ENCODE results near the gene ACAD9. TPM values are rescaled to one million over a fixed set of nuclear protein-coding genes. Genes with fewer than 3 reads are reported as not detected.

The ACAD9 gene
- total and polyA plus RNA-seq, 2 donors (not counting 1 experiment from before 2014, with no cell fraction given), result 33.6 to 57.6 TPM

DNA sequence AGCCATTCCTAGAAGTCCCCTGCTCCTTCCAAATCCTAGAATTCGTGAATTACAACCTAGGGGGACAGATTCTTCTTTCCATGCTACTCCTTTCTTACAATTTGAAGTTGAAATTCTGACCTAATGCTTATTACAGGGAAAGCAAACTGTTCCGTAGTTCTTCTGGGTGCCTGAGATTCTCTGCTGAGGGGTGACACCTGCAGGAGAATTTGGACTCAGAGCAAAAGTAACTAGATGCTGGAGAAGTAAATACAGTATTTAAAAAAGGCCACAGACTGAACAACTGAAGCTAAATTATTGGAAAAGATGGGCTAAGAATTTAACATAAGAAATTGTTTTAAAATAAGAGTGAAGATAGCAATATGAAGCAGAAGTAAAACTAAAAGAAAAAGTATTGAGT lies 37.9 kb downstream of the ACAD9 start:
- H3K4me1 Mint-ChIP-seq, result peaks cover 9% of the 10 kb centered on the region
- H3K79me2 ChIP-seq (ENCODE audit: control insufficient read depth, insufficient read depth, low read length), result no peaks in the 10 kb centered on the region
- H3K9ac ChIP-seq (ENCODE audit: low read length), result no peak overlapping the region
- H4K20me1 ChIP-seq (ENCODE audit: control insufficient read depth, insufficient read depth, low read length, poor library complexity, severe bottlenecking), result no peaks in the 10 kb centered on the region
- H3K27me3 Mint-ChIP-seq, result no peaks in the 10 kb centered on the region
- ATAC-seq (ENCODE audit: low read depth) (no peak), DNase-seq (no peak)
- H3K9me3 ChIP-seq (ENCODE audit: control extremely low read depth in 1 of 3, control insufficient read depth in 2 of 3, insufficient read depth in 1 of 3, low read length in 2 of 3), result peaks cover 1 to 15% (median 4%) of the 10 kb centered on the region in 3 donors
- no peak overlapping the region for H3K4me3 ChIP-seq (ENCODE audit: control extremely low read depth in 1 of 5, extremely low read depth in 1 of 5, insufficient read depth in 1 of 5, low read depth in 2 of 5, low read length in 4 of 5)
- H3K4me2 ChIP-seq (replicated peaks; ENCODE audit: low read depth, low read length, poor library complexity, severe bottlenecking), result no peak overlapping the region
- intact Hi-C loops (cut with micrococcal nuclease), result no loop called here
- peak overlapping the region in 1 of 2 donors; percentile 51 for H3K27ac ChIP-seq (ENCODE audit: low read length in 2 of 2)
- H2AFZ ChIP-seq (ENCODE audit: insufficient read depth, low read depth, low read length, poor library complexity, severe bottlenecking), result no peak overlapping the region
- H3K27ac Mint-ChIP-seq, result no peak overlapping the region
- no CpG with 5 or more reads among the region's 2 CpGs for WGBS (ENCODE audit: insufficient coverage)
- POLR2A ChIA-PET, result no interaction called here
- no peak overlapping the region for H3K4me3 Mint-ChIP-seq
- H3K36me3 ChIP-seq (replicated peaks in 1 of 2; ENCODE audit: control extremely low read depth in 1 of 2, control insufficient read depth in 1 of 2, extremely low read depth in 1 of 2, insufficient read depth in 2 of 2, low read length in 1 of 2), result peaks cover 0 to 37% of the 10 kb centered on the region in 2 experiments
- TF ChIP-seq EZH2 (IDR thresholded peaks at IDR 0.05; ENCODE audit: borderline replicate concordance, insufficient read depth, low read depth, low read length, poor library complexity, severe bottlenecking), result no peak
- TF ChIP-seq, protein P1, sequence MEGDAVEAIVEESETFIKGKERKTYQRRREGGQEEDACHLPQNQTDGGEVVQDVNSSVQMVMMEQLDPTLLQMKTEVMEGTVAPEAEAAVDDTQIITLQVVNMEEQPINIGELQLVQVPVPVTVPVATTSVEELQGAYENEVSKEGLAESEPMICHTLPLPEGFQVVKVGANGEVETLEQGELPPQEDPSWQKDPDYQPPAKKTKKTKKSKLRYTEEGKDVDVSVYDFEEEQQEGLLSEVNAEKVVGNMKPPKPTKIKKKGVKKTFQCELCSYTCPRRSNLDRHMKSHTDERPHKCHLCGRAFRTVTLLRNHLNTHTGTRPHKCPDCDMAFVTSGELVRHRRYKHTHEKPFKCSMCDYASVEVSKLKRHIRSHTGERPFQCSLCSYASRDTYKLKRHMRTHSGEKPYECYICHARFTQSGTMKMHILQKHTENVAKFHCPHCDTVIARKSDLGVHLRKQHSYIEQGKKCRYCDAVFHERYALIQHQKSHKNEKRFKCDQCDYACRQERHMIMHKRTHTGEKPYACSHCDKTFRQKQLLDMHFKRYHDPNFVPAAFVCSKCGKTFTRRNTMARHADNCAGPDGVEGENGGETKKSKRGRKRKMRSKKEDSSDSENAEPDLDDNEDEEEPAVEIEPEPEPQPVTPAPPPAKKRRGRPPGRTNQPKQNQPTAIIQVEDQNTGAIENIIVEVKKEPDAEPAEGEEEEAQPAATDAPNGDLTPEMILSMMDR (IDR thresholded peaks at IDR 0.05), result no peak
- peaks cover 7% of the 10 kb centered on the region for H3K9me3 Mint-ChIP-seq (ENCODE audit: insufficient read depth)
- CTCF ChIA-PET, result no interaction called here
- peaks cover 0 to 7% of the 10 kb centered on the region in 2 donors for H3K4me1 ChIP-seq (ENCODE audit: control insufficient read depth in 2 of 2, insufficient read depth in 2 of 2, low read length in 2 of 2)
- H3K27me3 ChIP-seq (replicated peaks in 1 of 4; ENCODE audit: control extremely low read depth in 1 of 4, control insufficient read depth in 3 of 4, insufficient read depth in 4 of 4, low read length in 3 of 4), result no peaks in the 10 kb centered on the region

DNA sequence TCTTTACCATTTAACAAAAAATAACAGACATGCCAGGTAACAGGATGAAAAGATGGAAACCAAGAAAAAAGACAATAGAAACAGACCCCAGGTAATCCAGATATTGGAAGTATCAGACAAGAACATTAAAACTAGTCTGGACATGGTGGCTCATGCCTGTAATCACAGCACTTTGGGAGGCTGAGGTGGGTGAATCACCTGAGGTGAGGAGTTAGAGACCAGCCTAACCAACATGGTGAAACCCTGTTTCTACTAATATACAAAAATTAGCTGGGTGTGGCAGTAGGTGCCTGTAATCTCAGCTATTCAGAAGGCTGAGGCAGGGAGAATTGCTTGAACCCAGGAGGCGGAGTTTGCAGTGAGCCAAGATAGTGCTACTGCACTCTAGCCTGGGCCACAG lies 40.6 kb downstream of the ACAD9 start:
- Histone ChIP-seq H3K79me2 (ENCODE audit: control insufficient read depth, insufficient read depth, low read length) (no peaks in the 10 kb centered on the region), H3K9ac (ENCODE audit: low read length) (no peak overlapping the region), H2AFZ (ENCODE audit: insufficient read depth, low read depth, low read length, poor library complexity, severe bottlenecking) (no peak overlapping the region), H3K9me3 (ENCODE audit: control extremely low read depth in 1 of 3, control insufficient read depth in 2 of 3, insufficient read depth in 1 of 3, low read length in 2 of 3) (peaks cover 1 to 28% (median 5%) of the 10 kb centered on the region in 3 donors), H4K20me1 (ENCODE audit: control insufficient read depth, insufficient read depth, low read length, poor library complexity, severe bottlenecking) (no peaks in the 10 kb centered on the region), H3K27ac (ENCODE audit: low read length in 2 of 2) (no peak overlapping the region), H3K36me3 (replicated peaks in 1 of 2; ENCODE audit: control extremely low read depth in 1 of 2, control insufficient read depth in 1 of 2, extremely low read depth in 1 of 2, insufficient read depth in 2 of 2, low read length in 1 of 2) (peaks cover 0 to 10% of the 10 kb centered on the region in 2 experiments), H3K4me1 (ENCODE audit: control insufficient read depth in 2 of 2, insufficient read depth in 2 of 2, low read length in 2 of 2) (peaks cover 10 to 17% of the 10 kb centered on the region in 2 donors), H3K4me3 (ENCODE audit: control extremely low read depth in 1 of 5, extremely low read depth in 1 of 5, insufficient read depth in 1 of 5, low read depth in 2 of 5, low read length in 4 of 5) (no peak overlapping the region), H3K27me3 (replicated peaks in 1 of 4; ENCODE audit: control extremely low read depth in 1 of 4, control insufficient read depth in 3 of 4, insufficient read depth in 4 of 4, low read length in 3 of 4) (no peaks in the 10 kb centered on the region), H3K4me2 (replicated peaks; ENCODE audit: low read depth, low read length, poor library complexity, severe bottlenecking) (no peak overlapping the region)
- intact Hi-C loops (cut with micrococcal nuclease), result no loop called here
- Mint-ChIP-seq H3K4me1 (peaks cover 29% of the 10 kb centered on the region), H3K27me3 (no peaks in the 10 kb centered on the region), H3K9me3 (ENCODE audit: insufficient read depth) (peaks cover 7% of the 10 kb centered on the region), H3K4me3 (no peak overlapping the region), H3K27ac (no peak overlapping the region)
- DNase-seq, result no peak
- no CpG with 5 or more reads among the region's 1 CpG for WGBS (ENCODE audit: insufficient coverage)
- TF ChIP-seq EZH2 (IDR thresholded peaks at IDR 0.05; ENCODE audit: borderline replicate concordance, insufficient read depth, low read depth, low read length, poor library complexity, severe bottlenecking), result no peak
- TF ChIP-seq, protein P1 (IDR thresholded peaks at IDR 0.05), result no peak
- ChIA-PET CTCF (no interaction called here), POLR2A (no interaction called here)
- ATAC-seq (ENCODE audit: low read depth), result no peak

All from B cell (primary cell).